Right lung (tissue), 5 donors: ENCODE data around the gene PADI4. TPM values are rescaled to one million over a fixed set of nuclear protein-coding genes. Genes with fewer than 3 reads are reported as not detected.
"Not testable (repeated sequence)": the region's sequence is repeated elsewhere in the genome, so short reads cannot be mapped to it uniquely, and the experiment has no call there.

Experiments used
- DNase-seq, 2 donors: peaks; one replicate each; pipeline ENCODE4 v3.0.0-alpha.2; 2013
- polyA plus RNA-seq, 5 donors: library from polyadenylated mRNA; unstranded; fragments of 120-200 nt; gene quantifications; one replicate each; pipeline versions ENCODE4 v1.2.1 to v1.2.3, GENCODE V29; 2013; ENCODE audit warnings: inconsistent platforms in 1 of 5, low replicate concordance in 1 of 5; ENCODE audit not compliant: insufficient read length in 5 of 5, insufficient read depth in 1 of 5

The PADI4 gene
- polyA plus RNA-seq, 5 donors, result 1.0 to 3.3 (median 1.4) TPM

GRCh38 chr1:17313530-17314309 is 5.7 kb downstream of the PADI4 start:
- no peak for DNase-seq

GRCh38 chr1:17314491-17314971 is 6.5 kb downstream of the PADI4 start:
- DNase-seq, result no peak

GRCh38 chr1:17315542-17316130 is 7.6 kb downstream of the PADI4 start:
- DNase-seq, result no peak

DNA sequence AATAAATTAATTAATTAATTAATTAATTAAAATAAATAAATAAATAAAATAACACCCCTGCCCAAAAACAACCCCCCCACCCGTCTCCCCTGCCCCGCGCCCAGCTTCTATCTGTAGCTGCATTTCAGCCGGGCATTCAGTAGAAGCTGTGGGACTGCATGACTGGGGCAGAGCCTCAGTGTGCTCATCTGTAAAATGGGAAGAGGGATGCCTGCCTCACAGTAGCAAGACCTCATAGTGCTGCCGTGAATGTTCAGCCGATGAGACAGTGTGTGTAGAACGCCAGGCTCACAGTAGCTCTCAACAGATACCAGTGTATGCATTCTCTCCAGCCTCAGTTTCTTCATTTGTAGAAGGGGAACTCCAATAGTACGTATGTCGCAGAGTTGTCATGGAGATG is 8.7 kb downstream of the PADI4 start:
- DNase-seq, result no peak

DNA sequence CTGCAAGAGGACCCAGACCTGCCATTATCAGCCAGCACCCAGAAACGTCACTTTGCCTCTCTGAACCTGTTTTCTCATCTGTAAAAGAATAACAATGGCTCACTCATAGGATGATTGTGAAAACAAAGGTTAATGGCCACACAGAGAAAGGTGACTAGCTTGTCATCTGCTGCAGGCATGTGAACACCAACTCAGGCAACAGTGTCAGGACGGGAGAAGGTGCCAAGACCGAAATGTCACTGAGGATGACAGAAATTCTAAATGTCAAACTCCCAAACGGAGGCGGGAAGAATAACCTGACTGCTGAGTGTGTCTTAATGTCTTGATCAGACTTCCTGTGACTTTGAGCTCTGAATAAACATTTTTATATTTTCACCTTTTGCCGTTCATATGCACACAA is 10.3 kb downstream of the PADI4 start:
- DNase-seq, result no peak

DNA sequence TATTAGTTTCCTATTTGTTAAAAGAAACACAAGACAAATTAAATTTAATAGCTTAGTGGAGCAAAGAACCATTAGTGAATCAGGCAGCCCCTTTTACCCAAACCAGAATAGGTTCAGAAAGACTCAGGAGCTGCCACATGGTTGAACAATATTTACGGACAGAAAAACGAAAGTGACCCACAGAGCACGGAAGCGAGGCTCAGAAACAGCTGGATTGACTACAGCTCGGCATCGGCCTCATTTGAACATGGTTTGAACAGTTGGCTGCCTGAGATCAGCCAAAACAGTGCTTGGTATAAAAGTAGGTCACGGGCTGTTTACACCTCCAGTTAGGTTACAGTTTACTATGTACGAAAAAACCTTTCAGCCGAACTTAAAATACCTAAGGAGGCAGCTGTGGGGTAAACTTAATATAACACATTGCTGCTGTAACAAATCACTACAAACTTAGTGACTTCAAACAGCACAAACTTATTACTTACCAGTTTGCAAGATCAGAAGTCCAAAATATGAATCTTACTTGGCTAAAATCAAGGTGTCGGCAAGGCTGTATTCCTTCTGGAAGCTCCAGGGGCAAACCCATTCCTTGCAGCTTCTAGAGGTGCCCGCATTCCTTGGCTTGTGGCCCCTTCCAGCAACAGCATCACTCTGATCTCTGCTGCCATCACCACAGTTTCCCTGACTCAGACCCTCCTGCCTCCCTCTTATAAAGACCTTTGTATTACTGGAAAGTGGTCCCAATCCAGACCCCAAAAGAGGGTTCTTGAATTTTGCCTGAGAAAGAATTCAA is 11.8 kb downstream of the PADI4 start:
- no peak for DNase-seq

DNA sequence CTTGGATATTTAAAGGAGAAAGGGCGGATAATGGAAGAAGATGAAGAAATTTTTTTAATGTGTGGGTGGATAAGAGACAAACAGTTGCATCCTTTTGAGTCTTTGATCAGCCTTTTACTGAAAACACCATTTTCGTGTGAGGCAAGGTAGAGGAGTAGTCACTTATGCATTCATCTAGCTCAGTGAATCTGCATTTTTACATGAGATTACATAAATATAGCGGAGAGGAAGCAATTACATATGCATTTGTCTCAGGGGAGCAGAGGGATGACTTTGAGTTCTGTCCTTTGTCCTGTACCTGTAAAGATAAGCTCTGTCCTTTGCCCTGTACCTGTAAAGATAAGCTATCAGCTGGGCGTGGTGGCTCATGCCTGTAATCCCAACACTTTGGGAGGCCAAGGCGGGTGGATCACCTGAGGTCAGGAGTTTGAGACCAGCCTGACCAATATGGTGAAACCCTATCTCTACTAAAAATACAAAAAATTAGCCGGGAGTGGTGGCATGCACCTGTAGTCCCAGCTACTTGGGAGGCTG is 13.9 kb downstream of the PADI4 start:
- DNase-seq, result not testable (repeated sequence)

GRCh38 chr1:17328855-17329254 is 20.9 kb downstream of the PADI4 start:
- no peak for DNase-seq

- DNase-seq, result no peak
Observed at GRCh38 chr1:17329610-17330009, 21.6 kb downstream of the PADI4 start.

DNA sequence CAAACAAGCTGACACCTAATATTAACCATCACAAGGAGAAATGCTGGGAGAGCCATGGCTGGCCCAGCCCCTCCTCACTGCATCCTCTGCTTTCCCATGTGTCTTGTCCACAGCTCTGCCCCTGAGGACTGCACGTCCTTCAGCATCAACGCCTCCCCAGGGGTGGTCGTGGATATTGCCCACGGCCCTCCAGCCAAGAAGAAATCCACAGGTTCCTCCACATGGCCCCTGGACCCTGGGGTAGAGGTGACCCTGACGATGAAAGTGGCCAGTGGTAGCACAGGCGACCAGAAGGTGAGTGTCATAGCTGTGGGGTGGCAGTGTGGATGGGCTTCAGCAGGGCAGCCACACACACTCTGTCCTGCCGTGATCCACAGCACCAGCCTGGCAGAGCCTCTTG is 22.9 kb downstream of the PADI4 start:
- DNase-seq, result no peak

- no peak for DNase-seq
Observed at GRCh38 chr1:17333081-17333480, 25.1 kb downstream of the PADI4 start.

GRCh38 chr1:17335821-17336710 is 28.1 kb downstream of the PADI4 start:
- DNase-seq, result peak; percentile 2 to 9

DNA sequence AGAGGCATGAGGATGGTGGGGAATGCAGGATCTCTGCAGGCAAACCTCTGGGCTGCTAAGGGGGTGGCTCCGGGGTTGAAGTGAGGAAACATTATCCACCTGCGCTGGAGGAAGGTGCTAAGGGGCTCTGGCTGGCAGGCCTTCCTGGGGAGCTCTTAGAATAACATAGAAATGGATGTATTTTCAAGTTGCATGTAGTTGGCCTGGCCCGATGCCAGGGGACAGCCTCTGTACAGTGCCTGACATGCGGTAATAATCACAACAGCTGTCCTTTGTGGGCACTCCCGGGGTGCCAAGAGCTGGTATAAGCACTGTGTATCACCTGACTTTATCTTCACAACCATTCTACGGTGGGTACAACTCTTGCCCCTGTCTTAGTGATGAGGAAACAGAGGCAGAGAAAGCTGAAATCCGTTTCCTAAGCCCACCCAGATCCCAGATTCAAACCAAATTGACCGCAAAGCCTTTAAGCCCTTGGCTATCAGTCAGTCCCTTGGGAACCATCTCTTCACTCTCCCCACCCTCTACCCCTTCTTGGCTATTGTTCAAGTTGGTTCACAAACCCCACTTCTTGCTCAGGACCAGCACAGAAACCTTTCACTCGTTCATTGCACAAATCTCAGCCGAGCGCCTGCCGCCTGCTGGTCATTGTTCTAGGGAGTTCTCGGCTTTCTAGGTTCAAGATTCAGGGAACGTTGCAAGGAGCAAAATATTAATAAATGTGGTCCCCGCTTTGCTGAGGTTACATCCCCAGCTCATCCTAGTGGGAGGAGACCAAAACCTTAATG is 30.9 kb downstream of the PADI4 start:
- no peak for DNase-seq

DNA sequence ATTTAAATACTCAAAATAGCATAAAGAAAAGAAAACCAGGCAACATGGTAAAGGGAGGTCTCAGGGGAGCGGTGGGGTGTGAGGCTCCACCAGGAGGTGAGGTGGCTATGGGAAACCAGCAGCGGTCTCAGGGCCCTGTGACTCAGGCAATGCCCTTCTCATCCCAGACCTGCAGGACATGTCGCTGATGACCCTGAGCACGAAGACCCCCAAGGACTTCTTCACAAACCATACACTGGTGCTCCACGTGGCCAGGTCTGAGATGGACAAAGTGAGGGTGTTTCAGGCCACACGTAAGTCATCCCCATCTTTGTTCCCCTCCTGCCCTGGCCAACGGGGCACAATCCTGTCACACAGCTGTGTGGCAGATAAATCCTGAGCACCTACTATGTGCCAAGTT is 31.5 kb downstream of the PADI4 start:
- DNase-seq, result no peak

GRCh38 chr1:17340358-17340757 is 32.4 kb downstream of the PADI4 start:
- no peak for DNase-seq

GRCh38 chr1:17342014-17342441 is 34.0 kb downstream of the PADI4 start:
- DNase-seq, result no peak

- not testable (repeated sequence) for DNase-seq
Observed at GRCh38 chr1:17345506-17345905, 37.5 kb downstream of the PADI4 start.

GRCh38 chr1:17346046-17346789 is 38.2 kb downstream of the PADI4 start:
- DNase-seq, result no peak

DNA sequence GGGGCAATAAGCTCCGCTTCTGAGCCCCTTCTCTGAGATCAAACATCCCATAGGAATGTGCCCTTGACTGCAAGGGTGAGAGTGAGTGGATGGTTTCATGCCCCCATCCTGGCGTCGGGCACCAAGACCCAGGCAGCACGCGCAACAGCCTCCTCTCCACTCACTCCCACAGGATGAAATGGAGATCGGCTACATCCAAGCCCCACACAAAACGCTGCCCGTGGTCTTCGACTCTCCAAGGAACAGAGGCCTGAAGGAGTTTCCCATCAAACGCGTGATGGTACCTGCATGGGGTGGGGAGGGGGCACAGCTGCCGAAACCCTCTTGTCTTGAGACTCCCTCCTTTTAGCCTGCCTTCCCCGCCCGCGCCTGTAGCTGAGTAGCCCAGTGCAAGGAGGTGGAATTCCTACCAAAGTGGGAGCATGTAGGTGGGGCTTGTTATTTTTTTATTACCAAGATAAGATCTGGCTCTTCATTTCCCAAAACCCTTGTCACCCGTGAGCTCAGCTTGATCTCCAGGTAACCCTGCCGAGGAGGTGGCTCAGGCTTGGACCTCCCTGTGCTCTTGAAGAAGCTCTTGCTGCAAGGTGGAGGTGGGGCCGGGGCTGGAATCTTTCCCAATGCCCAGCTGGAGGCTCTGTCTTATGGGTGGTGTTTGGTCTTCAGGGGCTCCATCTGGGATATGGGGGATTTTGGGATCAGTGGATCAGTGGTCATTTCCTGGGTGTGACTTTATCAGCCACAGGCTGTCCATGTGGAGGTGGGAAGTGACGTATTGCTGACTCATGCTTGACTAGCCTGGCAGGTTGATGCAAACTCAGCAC is 40.0 kb downstream of the PADI4 start:
- DNase-seq, result no peak
